GM18508 (cell line): ENCODE data around the gene CCDC185.

ENCODE experiments used
- ATAC-seq: cut with Tn5 transposase; IDR thresholded peaks from one replicate; pipeline ENCODE4 v1.9.1; 2021; ENCODE audit warnings: moderate number of reproducible peaks; ENCODE audit not compliant: insufficient read depth, unreplicated experiment

CCDC185 gene

DNA sequence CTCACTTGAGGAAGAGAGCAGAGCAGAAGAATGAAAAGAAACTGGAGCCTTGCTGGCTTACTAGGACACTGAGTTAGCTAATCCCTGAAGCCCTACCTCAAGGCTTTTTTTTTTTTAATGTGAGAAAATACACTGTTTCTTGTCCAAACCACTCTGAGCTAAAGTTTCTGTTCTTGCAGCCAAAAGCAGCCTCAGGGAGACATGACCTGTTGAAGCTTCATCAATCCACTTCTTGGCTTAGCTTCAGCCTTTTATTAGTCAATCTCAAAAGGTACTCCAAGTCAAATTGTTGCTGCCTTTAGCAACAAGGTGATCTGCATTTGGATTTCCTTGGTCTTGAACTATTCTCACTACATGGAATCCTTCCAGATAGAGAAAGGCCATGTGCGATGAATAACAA lies 33.7 kb downstream of the CCDC185 start:
- ATAC-seq: no peak

DNA sequence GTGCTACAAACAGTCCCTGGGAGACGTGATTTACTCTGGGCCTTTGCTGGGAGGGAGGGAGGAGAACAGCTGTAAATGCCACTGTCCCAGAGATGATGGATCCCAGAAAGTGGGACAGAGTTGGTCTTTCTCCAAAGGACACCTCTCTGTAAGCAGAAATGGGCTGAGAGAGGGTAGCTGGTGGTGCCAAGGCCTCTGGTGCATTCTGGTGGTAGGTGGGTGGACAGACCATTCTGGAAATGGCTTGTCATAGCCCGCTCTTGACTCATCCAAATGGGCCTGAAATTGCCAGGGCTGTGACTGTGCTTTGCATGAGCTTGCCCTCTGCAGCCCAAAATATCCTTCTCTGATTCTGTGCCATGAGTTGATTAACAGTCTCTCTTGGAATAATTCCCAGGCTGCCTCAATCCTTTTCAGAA lies 36.1 kb downstream of the CCDC185 start:
- no peak for ATAC-seq

DNA sequence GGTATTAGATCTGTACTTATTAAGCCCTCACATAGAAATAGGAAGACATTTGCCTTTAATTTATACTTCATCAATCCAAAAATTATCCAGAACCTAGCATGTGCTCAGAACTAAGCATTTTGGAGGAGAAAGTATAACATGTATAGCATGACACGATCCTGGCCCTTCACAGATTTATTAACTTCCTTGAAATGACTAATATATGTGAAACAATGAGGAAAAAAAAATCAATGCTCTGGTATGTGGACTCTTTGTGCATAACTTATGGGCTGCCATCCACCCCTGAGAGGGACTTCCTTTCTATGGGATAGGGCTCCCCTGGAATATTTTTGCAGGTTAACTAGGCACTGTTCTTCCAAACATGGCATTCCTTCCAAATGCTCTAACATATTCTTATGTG lies 36.6 kb downstream of the CCDC185 start:
- no peak for ATAC-seq

DNA sequence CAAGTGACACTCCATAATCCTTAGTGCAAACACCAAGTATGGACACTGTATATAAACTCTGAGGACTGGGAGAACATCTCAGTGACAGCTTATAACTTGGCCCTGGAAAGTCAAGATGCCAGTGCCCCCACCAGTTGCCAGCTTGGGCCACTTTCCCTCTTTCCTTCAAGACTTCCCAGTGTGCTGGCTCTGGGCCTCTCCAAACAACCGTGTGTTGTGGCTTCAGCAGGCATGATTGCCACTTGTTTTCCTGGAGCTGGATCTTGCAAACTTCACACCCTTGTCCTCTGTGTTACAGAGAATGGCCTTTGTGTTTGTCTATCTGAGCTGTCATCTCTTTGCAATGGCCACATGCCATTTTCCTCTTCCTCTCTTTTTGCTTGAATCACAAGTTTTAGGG lies 37.0 kb downstream of the CCDC185 start:
- ATAC-seq: no peak

DNA sequence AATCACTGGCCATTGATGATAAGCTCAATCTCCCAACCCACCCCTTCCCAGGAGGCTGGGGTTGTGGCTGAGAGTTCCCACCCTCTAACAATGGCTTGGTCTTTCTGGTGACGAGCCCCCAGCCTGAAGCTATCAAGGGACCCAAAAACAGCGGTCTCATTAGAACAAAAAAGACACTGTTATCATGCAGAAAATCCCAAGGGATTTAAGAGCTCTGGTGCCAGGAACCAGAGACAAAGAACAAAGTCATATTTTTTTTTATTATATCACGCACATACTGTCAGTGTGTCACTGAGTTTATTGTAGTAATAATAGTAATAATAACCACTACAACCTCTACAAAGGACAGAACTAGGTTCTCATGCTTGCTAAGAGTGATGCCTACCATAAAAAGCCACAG lies 43.9 kb downstream of the CCDC185 start:
- ATAC-seq: no peak

DNA sequence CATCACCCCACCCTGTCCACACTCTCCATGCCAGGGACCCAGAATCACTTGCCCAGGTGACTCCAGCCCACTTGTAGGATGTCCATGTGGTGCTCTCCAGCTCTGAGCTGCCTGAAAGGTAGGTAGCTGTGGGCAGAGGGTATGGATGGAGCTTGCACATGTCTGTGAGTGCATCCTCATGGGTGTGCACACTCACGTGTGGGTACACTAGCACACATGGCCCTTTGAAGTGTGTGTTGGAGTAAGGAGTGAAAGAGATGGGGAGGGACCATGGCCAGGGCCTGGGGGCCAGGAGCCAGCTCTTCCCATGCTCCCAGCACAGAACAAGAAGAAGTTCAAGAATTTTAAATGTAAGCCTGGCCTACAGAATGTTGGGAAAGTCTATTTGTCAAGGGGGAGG lies 50.2 kb downstream of the CCDC185 start:
- ATAC-seq: no peak

DNA sequence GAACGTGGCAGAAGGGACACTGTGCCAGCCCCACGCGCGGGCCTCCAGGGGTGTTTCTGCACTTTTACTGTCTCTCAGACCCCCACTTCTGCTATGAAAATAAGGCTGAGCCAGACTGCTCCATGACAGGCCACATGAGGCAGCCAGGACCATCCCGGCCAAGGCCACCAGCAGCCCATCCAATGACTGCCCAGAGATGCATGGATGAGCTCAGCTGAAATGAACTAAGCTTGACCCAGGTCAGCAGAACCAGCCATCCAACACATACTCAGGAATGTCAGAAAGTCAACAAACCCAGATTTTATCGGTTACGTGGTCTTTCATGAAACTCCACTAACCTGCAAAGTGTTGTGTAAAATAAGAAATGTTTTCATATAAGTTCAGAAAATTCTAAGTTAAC lies 51.2 kb downstream of the CCDC185 start:
- ATAC-seq: no peak
